Measurements from ENCODE around the gene HMGXB3.

HMGXB3 gene

GRCh38 chr5:150057052-150057451, 56.5 kb downstream of the HMGXB3 start:
- no peak for DNase-seq (ENCODE audit: low read depth)
- no peak for TF ChIP-seq CTCF (IDR thresholded peaks at IDR 0.05; ENCODE audit: low read depth, low read length, missing control alignments)
- H3K4me3 ChIP-seq (ENCODE audit: low read depth, low read length), result no peak overlapping the region

GRCh38 chr5:150057511-150057910, 57.0 kb downstream of the HMGXB3 start:
- TF ChIP-seq CTCF (IDR thresholded peaks at IDR 0.05; ENCODE audit: low read depth, low read length, missing control alignments), result no peak
- H3K4me3 ChIP-seq (ENCODE audit: low read depth, low read length), result no peak overlapping the region
- DNase-seq (ENCODE audit: low read depth), result no peak

- no peak overlapping the region for H3K4me3 ChIP-seq (ENCODE audit: low read depth, low read length)
- no peak for TF ChIP-seq CTCF (IDR thresholded peaks at IDR 0.05; ENCODE audit: low read depth, low read length, missing control alignments)
- no peak for DNase-seq (ENCODE audit: low read depth)
Observed at GRCh38 chr5:150057996-150058395, 57.5 kb downstream of the HMGXB3 start.

GRCh38 chr5:150058480-150059126, 58.1 kb downstream of the HMGXB3 start:
- DNase-seq (ENCODE audit: low read depth), result no peak
- H3K4me3 ChIP-seq (ENCODE audit: low read depth, low read length), result no peak overlapping the region
- TF ChIP-seq CTCF (IDR thresholded peaks at IDR 0.05; ENCODE audit: low read depth, low read length, missing control alignments), result no peak

- H3K4me3 ChIP-seq (ENCODE audit: low read depth, low read length), result no peak overlapping the region
- no peak for DNase-seq (ENCODE audit: low read depth)
- TF ChIP-seq CTCF (IDR thresholded peaks at IDR 0.05; ENCODE audit: low read depth, low read length, missing control alignments), result no peak
Observed at GRCh38 chr5:150059623-150060022, 59.1 kb downstream of the HMGXB3 start.

GRCh38 chr5:150060471-150060870, 59.9 kb downstream of the HMGXB3 start:
- TF ChIP-seq CTCF (IDR thresholded peaks at IDR 0.05; ENCODE audit: low read depth, low read length, missing control alignments), result no peak
- H3K4me3 ChIP-seq (ENCODE audit: low read depth, low read length), result no peak overlapping the region
- no peak for DNase-seq (ENCODE audit: low read depth)

- DNase-seq (ENCODE audit: low read depth), result no peak
- TF ChIP-seq CTCF (IDR thresholded peaks at IDR 0.05; ENCODE audit: low read depth, low read length, missing control alignments), result no peak
- H3K4me3 ChIP-seq (ENCODE audit: low read depth, low read length), result no peak overlapping the region
Observed at GRCh38 chr5:150061538-150061995, 61.0 kb downstream of the HMGXB3 start.

Measured in GM12864 (cell line).